HEK293 (cell line): ENCODE data around the gene GRAMD1B.

ENCODE experiments used
- CTCF ChIA-PET: fragments of 350-600 bp; formaldehyde crosslinking; extraction: SDS; loops from one replicate; lab custom pipeline; 2021; ENCODE audit warnings: antibody characterized with exemption; lab: Yijun Ruan, JAX
- POLR2A ChIA-PET: fragments of 300-600 bp; formaldehyde crosslinking; extraction: SDS; loops from one replicate; lab custom pipeline; 2020; ENCODE audit warnings: antibody characterized with exemption, inconsistent platforms; lab: Yijun Ruan, JAX
- H3K27ac ChIP-seq: fragments of 200-500 bp; sonication (Bioruptor generic); 2 replicates; pipeline ENCODE4 v1.5.1; 2014; ENCODE audit warnings: low read depth, low read length, control low read depth, inconsistent platforms; ENCODE audit errors: extremely low read depth
- H3K36me3 ChIP-seq, 2 experiments: fragments of 200-500 bp in 1 of 2; sonication (Bioruptor generic) in 1 of 2; 1 replicate in 1 of 2; 2 replicates in 1 of 2; pipeline ENCODE4 v1.5.1; 2014 to 2017; ENCODE audit warnings: inconsistent platforms in 2 of 2, low read length in 2 of 2; ENCODE audit not compliant: control insufficient read depth in 2 of 2, insufficient read depth in 1 of 2
- H3K4me1 ChIP-seq: fragments of 200-500 bp; sonication (Bioruptor generic); 2 replicates; pipeline ENCODE4 v1.5.1; 2014; ENCODE audit warnings: mild to moderate bottlenecking, low read length, inconsistent platforms; ENCODE audit not compliant: control insufficient read depth, insufficient read depth
- H3K4me3 ChIP-seq: 2 replicates; pipeline ENCODE4 v1.5.1; 2011; ENCODE audit warnings: low read depth, mild to moderate bottlenecking, control low read depth, low read length, moderate library complexity
- H3K9me3 ChIP-seq: fragments of 200-500 bp; sonication (Bioruptor generic); 2 replicates; pipeline ENCODE4 v1.5.1; 2014; ENCODE audit warnings: low read depth, low read length, inconsistent platforms; ENCODE audit not compliant: control insufficient read depth, insufficient read depth
- BCL11B ChIP-seq: fragments of 450-650 bp; formaldehyde crosslinking; IDR thresholded peaks from 2 replicates; pipeline ENCODE4 v1.5.1; 2016; ENCODE audit warnings: low read depth, missing biosample characterization, missing genetic modification characterization
- GLIS1 ChIP-seq: fragments of 450-650 bp; formaldehyde crosslinking; IDR thresholded peaks from 2 replicates; pipeline ENCODE4 v1.5.1; 2016; ENCODE audit warnings: missing biosample characterization, missing genetic modification characterization
- HOXC10 ChIP-seq: sonication (generic); formaldehyde crosslinking; IDR thresholded peaks from 2 replicates; pipeline ENCODE4 v1.8.1; 2023; ENCODE audit warnings: mild to moderate bottlenecking, missing genetic modification reagents
- TSHZ1 ChIP-seq: fragments of 450-650 bp; formaldehyde crosslinking; IDR thresholded peaks from 2 replicates; pipeline ENCODE4 v1.5.1; 2016; ENCODE audit warnings: missing biosample characterization, missing genetic modification characterization, borderline replicate concordance
- YY2 ChIP-seq: fragments of 450-650 bp; formaldehyde crosslinking; IDR thresholded peaks from 2 replicates; pipeline ENCODE4 v1.5.1; 2016; ENCODE audit warnings: missing biosample characterization, missing genetic modification characterization
- ZBTB1 ChIP-seq: fragments of 450-650 bp; formaldehyde crosslinking; IDR thresholded peaks from 2 replicates; pipeline ENCODE4 v1.5.1; 2016; ENCODE audit warnings: missing biosample characterization, missing genetic modification characterization
- ZFP37 ChIP-seq: fragments of 450-650 bp; formaldehyde crosslinking; IDR thresholded peaks from 2 replicates; pipeline ENCODE4 v1.5.1; 2016; ENCODE audit warnings: missing biosample characterization, missing genetic modification characterization
- ZNF10 ChIP-seq: fragments of 450-650 bp; formaldehyde crosslinking; IDR thresholded peaks from 2 replicates; pipeline ENCODE4 v1.5.1; 2017; ENCODE audit warnings: missing biosample characterization, missing genetic modification characterization
- ZNF112 ChIP-seq: fragments of 450-650 bp; formaldehyde crosslinking; IDR thresholded peaks from 2 replicates; pipeline ENCODE4 v1.5.0; 2017; ENCODE audit warnings: missing biosample characterization, missing genetic modification characterization
- ZNF175 ChIP-seq: fragments of 450-650 bp; formaldehyde crosslinking; IDR thresholded peaks from 2 replicates; pipeline ENCODE4 v1.5.1; 2016; ENCODE audit warnings: missing biosample characterization, missing genetic modification characterization
- ZNF202 ChIP-seq: fragments of 450-650 bp; formaldehyde crosslinking; IDR thresholded peaks from 2 replicates; pipeline ENCODE4 v1.5.1; 2016; ENCODE audit warnings: missing biosample characterization, missing genetic modification characterization, borderline replicate concordance
- ZNF274 ChIP-seq, 2 experiments: fragments of 200-500 bp in 1 of 2; fragments of 450-650 bp in 1 of 2; sonication (Bioruptor generic) in 1 of 2; formaldehyde crosslinking in 1 of 2; IDR thresholded peaks; 2 replicates each; pipeline versions ENCODE4 v1.5.1 to v1.6.1; 2014 to 2016; ENCODE audit warnings: borderline replicate concordance in 1 of 2, inconsistent platforms in 1 of 2, low read length in 1 of 2, missing biosample characterization in 1 of 2, missing genetic modification characterization in 1 of 2
- ZNF37A ChIP-seq: fragments of 450-650 bp; IDR thresholded peaks from 2 replicates; pipeline ENCODE4 v1.5.1; 2018; ENCODE audit warnings: missing biosample characterization, missing genetic modification characterization
- ZNF404 ChIP-seq: fragments of 450-650 bp; formaldehyde crosslinking; IDR thresholded peaks from 2 replicates; pipeline ENCODE4 v1.5.1; 2017; ENCODE audit warnings: missing biosample characterization, missing genetic modification characterization
- ZNF433 ChIP-seq: fragments of 450-650 bp; formaldehyde crosslinking; IDR thresholded peaks from 2 replicates; pipeline ENCODE4 v1.5.1; 2016; ENCODE audit warnings: missing biosample characterization, missing genetic modification characterization, low read depth
- ZNF501 ChIP-seq: fragments of 450-650 bp; formaldehyde crosslinking; IDR thresholded peaks from 2 replicates; pipeline ENCODE4 v1.5.1; 2016; ENCODE audit warnings: missing biosample characterization, missing genetic modification characterization
- ZNF513 ChIP-seq: fragments of 450-650 bp; IDR thresholded peaks from 2 replicates; pipeline ENCODE4 v1.5.1; 2018; ENCODE audit warnings: missing biosample characterization, missing genetic modification characterization
- ZNF544 ChIP-seq: fragments of 450-650 bp; formaldehyde crosslinking; IDR thresholded peaks from 2 replicates; pipeline ENCODE4 v1.5.0; 2017; ENCODE audit warnings: missing biosample characterization, missing genetic modification characterization
- ZNF560 ChIP-seq: fragments of 450-650 bp; formaldehyde crosslinking; IDR thresholded peaks from 2 replicates; pipeline ENCODE4 v1.5.1; 2017; ENCODE audit warnings: missing biosample characterization, missing genetic modification characterization, borderline replicate concordance
- ZNF670 ChIP-seq: fragments of 450-650 bp; formaldehyde crosslinking; IDR thresholded peaks from 2 replicates; pipeline ENCODE4 v1.5.1; 2016; ENCODE audit warnings: missing biosample characterization, missing genetic modification characterization, low read depth
- ZNF843 ChIP-seq: fragments of 450-650 bp; formaldehyde crosslinking; IDR thresholded peaks from 2 replicates; pipeline ENCODE4 v1.5.1; 2016; ENCODE audit warnings: missing biosample characterization, missing genetic modification characterization
- TF ChIP-seq, protein P1 (sequence below): fragments of 450-650 bp; formaldehyde crosslinking; IDR thresholded peaks from 2 replicates; pipeline ENCODE4 v1.5.1; 2016; ENCODE audit warnings: missing biosample characterization, missing genetic modification characterization
- TF ChIP-seq, protein P2 (sequence below): fragments of 450-650 bp; formaldehyde crosslinking; IDR thresholded peaks from 2 replicates; pipeline ENCODE4 v1.5.1; 2016; ENCODE audit warnings: missing biosample characterization, missing genetic modification characterization

GRAMD1B gene

GRCh38 chr11:123418351-123419114 lies 11.5 kb upstream of the GRAMD1B start (continued):
- TF ChIP-seq, protein P1, sequence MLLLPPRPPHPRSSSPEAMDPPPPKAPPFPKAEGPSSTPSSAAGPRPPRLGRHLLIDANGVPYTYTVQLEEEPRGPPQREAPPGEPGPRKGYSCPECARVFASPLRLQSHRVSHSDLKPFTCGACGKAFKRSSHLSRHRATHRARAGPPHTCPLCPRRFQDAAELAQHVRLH, result no peak
- TF ChIP-seq, protein P2, sequence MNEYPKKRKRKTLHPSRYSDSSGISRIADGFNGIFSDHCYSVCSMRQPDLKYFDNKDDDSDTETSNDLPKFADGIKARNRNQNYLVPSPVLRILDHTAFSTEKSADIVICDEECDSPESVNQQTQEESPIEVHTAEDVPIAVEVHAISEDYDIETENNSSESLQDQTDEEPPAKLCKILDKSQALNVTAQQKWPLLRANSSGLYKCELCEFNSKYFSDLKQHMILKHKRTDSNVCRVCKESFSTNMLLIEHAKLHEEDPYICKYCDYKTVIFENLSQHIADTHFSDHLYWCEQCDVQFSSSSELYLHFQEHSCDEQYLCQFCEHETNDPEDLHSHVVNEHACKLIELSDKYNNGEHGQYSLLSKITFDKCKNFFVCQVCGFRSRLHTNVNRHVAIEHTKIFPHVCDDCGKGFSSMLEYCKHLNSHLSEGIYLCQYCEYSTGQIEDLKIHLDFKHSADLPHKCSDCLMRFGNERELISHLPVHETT (tag by site-specific recombination), result no peak
- TF ChIP-seq ZNF37A (tag by site-specific recombination), result no peak
- TF ChIP-seq ZNF501 (tag by site-specific recombination), result no peak
- TF ChIP-seq ZNF175 (tag by site-specific recombination), result no peak
- TF ChIP-seq ZNF202 (tag by site-specific recombination), result no peak
- TF ChIP-seq ZNF843 (tag by site-specific recombination), result no peak
- no peak for TF ChIP-seq ZNF544 (tag by site-specific recombination)

- TF ChIP-seq ZNF560 (no peak), YY2 (no peak), BCL11B (tag by site-specific recombination) (no peak), ZNF274 (IDR thresholded peaks at IDR 0.05; ENCODE audit: low read length) (no peak), ZNF274 (tag by site-specific recombination; IDR thresholded peaks at IDR 0.05; ENCODE audit: borderline replicate concordance) (no peak), ZNF10 (tag by site-specific recombination) (no peak), GLIS1 (tag by site-specific recombination) (no peak), ZNF513 (tag by site-specific recombination) (no peak), ZNF112 (no peak), TSHZ1 (tag by site-specific recombination) (no peak), ZNF433 (tag by site-specific recombination) (no peak), ZFP37 (no peak), ZNF404 (tag by site-specific recombination) (no peak), HOXC10 (CRISPR knock-in tag) (no peak), ZBTB1 (tag by site-specific recombination) (no peak), ZNF670 (tag by site-specific recombination) (no peak)
- Histone ChIP-seq H3K4me3 (no peak overlapping the region), H3K4me1 (no peaks in the 10 kb centered on the region), H3K9me3 (no peaks in the 10 kb centered on the region), H3K27ac (no peak overlapping the region), H3K36me3 (no peaks in the 10 kb centered on the region)
- ChIA-PET CTCF (interaction anchor here (5.3 kb wide), 1 partner anchor 13 kb away, joined by 28 read pairs; no protein-coding TSS in a partner anchor), POLR2A (no interaction called here)
Observed at GRCh38 chr11:123419731-123420452, 10.2 kb upstream of the GRAMD1B start.
